ENCODE measurements around the gene SLC5A12.

SLC5A12 gene, protein sequence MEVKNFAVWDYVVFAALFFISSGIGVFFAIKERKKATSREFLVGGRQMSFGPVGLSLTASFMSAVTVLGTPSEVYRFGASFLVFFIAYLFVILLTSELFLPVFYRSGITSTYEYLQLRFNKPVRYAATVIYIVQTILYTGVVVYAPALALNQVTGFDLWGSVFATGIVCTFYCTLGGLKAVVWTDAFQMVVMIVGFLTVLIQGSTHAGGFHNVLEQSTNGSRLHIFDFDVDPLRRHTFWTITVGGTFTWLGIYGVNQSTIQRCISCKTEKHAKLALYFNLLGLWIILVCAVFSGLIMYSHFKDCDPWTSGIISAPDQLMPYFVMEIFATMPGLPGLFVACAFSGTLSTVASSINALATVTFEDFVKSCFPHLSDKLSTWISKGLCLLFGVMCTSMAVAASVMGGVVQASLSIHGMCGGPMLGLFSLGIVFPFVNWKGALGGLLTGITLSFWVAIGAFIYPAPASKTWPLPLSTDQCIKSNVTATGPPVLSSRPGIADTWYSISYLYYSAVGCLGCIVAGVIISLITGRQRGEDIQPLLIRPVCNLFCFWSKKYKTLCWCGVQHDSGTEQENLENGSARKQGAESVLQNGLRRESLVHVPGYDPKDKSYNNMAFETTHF

DNA sequence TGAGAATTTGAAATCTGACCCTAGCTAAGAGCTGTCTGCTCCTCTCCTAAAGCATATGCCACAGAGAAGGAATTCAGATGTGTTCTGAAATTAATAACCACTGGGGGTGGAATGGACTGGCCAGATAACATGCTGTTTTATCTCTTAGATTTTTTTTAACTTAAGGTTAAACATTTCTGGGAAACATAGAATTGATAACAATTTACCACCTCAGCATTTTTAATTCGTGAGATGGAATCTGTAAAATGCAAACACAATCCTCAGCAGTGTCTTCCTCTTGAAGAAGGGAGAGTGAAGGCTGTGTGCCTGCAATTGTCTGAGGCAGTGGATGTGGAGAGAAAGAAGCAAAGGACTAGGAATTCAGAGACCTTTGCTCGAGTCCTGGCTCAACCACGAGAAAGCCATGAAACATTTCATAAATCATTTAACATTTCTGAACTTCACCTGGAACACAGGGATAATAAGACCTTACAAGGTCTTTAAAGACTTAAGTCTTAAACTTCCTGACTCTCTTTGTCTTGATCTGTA is at the start of gene SLC5A12:
TSS of gene SLC5A12 (minus strand) at position 113 of the 528 bp plus-strand sequence. CDS start 346 bp downstream, outside the sequence.
- no peak for DNase-seq (ENCODE audit: low read depth)

DNA sequence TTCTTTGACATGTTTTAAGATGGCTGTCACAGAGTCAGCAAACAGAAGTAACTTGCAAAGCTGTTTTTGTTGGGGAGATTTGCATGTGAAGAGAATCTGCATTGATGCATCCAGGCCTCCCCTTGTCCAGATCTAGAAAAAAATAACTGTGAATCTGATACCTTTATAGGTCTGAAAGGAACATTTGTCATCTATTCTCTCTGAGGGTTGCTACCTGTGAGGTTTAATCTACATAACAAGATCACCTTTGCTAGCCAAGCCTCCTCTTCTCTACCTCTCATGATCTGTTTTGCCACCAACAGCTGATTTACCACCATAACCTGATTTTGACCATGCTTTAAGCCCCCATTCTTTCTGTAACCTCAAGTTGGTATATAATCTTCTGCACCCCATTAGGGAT is 47.2 kb upstream of the SLC5A12 start:
- no peak for DNase-seq (ENCODE audit: low read depth)

DNA sequence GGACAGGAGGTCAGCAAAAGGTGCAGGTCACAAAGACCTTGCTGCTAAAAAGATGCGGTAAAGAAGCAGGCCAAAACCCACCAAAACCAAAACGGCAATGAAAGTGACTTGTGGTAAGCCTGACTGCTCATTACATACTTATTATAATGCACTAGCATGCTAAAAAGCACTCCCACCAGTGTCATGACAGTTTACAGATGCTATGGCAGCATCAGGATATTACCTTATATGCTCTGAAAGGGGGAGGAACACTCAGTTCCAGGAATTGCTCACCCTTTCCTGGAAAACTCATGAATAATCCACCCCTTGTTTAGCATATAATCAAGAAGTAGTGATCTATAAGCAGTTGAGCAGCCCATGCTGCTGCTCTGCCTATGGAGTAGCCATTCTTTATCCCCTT is 45.2 kb upstream of the SLC5A12 start:
- no peak for DNase-seq (ENCODE audit: low read depth)

DNA sequence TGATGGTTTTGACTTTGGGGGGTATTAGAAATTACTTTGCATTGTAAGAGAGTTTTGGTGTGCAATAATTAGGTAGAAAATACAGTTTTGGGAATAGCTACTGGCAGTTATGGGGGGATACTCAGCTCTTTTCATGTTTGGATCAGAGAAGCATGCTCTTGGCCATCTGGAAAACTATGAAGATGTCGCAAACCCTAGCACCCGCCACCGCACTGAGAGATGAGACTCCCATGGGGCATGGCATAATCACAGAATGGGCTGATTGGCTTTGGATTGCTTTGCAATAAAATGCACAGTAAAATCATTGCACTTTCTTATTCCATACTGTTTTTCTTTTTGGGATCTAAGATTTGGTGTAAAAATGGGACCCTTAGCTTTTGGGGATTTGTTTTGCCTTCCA is 43.5 kb upstream of the SLC5A12 start:
- DNase-seq (ENCODE audit: low read depth), result no peak

DNA sequence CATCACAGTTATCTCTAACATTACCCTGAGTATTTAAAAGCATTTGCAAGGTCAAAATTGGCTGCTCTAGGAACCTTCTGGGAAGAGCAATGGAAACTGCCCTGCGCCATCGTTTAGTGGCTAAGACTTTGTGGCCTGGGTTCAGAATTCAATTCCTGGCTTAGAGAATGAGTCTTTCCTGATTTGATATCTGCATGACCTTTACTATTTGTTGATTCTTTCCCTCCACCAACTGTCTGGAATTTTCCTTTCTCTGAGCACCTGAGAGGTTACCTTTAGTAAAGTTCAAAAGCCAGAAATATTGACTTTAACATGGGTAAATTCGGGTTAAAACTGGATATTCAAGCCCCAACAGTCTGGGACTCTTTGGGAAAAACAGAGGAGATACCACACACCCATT is 43.0 kb upstream of the SLC5A12 start:
- no peak for DNase-seq (ENCODE audit: low read depth)

DNA sequence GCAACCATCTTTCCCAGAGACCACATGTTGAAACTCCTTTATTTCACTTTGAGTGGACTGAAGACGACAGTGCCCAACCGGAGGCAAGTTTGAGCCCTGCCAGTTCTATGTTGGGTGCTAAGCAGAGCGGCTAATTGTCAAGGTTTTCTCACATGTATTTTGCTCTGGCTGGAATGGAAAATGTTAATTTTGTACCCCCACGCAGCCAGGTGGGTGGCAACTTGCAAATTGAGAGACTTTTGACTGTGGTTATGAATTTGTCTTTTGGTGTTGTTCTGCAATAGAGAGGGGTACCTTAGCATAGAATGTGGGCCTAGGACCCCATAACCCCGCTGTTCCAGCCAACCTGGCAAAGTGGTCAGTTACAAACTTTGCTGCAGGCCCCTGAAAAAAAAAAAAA is 42.5 kb upstream of the SLC5A12 start:
- DNase-seq (ENCODE audit: low read depth), result no peak

DNA sequence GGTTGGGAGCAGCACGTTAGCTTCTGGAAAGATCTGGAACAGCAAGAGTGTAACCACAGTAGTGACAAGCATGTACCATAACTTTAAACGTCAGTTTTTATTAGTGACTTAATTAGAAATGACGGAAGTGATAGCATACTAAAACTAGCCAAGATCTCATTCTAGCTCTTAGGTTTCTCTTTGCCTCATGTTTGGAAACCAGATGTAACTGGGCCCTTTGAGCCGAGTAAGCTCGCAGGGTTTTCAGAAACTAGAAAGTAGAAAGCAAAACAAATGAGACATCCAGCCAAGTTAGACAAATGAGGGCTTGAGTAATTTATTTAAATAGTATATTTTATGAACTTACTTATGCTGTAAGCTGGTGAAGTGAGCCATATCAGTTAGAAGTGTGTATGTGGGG is 40.2 kb upstream of the SLC5A12 start:
- DNase-seq (ENCODE audit: low read depth), result no peak

DNA sequence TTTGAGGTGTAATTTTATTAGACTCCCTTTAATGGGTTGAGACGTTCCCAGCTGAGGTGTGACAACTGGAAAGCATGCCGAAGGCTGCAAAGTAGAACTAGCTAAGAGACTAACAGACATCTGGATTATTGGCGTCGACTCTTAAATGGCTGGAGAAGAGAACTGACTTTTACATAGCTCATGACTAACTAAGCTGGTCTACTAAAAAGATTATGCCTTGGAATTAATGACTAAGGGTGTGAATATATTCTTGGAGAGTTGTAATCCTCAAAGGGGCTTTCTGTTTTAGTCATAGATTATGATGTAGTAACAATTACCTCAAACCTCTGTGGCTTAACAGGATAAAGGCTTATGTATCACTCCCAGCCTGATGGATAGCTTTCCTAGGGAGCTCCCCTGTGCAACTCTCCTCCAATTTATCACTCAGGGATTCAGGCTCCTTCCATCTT is 39.5 kb upstream of the SLC5A12 start:
- DNase-seq (ENCODE audit: low read depth), result no peak

DNA sequence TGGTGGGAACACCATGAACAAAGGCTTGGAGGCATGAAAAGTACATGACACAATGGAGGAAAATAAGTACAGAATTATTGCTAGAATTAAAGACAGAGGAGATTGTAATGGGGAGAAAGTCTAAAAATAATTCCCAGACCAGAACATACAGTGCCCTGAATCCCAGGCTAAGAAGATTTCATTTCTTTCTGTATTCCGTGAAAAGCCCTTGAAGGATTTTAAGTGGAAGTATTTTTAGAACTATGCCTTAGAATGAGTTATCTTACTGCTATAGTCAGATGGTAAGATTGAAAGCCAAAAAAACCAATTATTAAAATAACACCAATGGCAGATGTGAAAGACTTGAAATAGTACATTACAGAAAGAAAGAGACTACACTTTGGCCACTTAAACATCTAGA is 36.1 kb upstream of the SLC5A12 start:
- DNase-seq (ENCODE audit: low read depth), result no peak

DNA sequence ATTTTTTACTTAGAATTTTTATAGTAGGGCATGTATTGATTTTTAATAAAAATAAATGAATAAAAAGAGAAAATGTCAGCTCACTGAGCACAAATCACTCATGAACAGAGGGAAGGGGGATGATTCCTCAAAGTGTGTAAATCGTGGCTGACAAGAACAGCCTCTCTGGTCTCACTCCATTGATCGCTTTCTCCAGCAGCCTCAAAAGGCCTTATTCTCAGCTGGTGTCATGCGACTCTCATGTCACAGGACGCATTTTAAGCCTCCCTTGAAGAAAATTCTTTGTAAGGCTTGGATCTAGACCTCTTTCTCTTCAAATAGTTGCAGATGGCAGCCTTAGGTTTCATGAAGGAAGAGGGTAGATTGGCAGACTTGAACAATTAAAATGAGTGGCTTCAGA is 33.9 kb upstream of the SLC5A12 start:
- DNase-seq (ENCODE audit: low read depth), result no peak

DNA sequence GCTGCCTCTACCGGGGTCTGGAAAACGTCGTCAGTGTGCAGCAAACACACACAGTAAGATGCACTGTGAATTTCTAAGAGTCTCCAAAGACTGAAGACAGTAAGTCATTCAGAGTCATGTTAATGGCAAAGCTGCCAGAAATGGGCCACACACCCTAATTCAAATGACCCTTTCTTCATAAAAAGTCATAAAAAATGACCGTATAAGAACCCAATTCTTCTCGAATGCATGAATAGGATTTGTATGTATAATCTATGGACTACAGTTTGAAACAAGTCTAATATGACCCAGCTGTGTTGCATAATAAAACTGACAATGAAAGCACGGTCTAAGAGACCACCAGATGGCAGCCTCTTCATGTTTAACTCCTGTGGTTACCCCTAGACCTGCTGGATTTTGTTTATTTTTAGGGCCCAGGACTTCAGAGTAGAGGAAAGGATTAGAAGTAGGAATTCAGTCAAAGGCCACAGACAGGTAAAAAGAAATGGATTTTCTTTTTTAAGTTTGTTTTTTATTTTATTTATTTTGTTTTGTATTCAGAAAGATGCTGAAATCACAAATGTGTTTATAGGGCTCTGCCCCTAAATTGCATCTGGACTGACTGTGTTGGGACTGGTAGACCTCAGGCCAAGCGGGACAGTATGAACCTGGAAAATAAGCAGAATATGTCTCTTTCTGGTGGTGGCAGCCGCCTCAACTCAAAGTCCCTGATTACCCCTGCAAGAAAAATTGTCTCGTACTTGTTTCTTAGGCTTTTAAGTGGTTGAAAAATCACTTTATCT is 32.1 kb upstream of the SLC5A12 start:
- no peak for DNase-seq (ENCODE audit: low read depth)

DNA sequence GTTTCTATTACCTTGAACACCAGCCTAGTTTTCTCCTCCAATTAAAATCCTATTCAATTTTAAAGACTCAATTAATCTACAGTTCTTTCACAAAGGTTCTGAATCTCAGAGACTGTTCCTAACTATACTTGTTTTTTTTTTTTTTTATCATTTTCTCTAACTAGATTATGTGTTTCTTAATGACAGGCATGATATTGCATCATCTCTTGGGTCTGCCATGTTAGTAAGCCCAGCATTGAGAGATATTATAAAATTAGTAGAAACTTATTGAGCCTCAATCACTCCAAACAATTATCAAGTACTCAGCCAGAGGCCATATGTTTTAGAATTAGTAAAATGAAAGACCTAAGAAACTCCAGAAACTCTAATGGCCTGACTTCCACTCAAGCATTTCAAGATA is 28.1 kb upstream of the SLC5A12 start:
- no peak for DNase-seq (ENCODE audit: low read depth)

DNA sequence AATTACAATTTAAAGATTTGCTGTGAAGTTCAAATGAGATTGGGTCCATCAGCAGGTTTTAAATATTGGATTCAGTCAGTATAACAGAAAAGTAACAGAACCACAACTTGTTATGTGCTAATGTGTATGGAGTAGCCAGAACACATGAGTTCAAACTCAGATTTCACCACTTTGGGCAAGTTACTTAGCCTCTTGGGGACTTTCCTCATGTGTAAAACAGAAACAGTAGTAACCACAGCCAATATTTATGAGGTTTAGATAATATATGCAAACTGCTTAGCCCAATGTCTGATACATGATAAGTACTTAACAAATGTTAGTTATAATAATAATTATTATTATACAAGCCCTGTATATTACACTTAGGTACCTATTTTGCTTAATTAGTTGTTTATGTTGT is 21.8 kb upstream of the SLC5A12 start:
- DNase-seq (ENCODE audit: low read depth), result no peak

DNA sequence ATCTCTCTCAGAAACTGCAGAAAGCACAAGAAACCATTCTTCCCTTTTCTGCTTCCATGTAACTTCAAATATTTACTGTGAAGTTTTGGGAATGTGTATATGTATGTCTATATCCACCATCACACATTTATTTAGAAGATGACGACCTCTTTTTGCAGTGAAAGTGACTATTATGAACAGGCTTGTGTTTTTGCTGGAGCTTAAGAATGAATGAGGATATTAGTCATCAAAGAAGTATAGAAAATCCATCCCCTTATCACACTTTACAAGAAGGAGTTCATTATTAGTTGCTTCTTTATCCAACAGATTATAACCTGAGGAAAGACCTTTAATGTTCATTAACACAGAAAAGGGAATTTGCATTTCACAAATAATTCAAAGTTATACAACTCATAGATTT is 21.1 kb upstream of the SLC5A12 start:
- no peak for DNase-seq (ENCODE audit: low read depth)

DNA sequence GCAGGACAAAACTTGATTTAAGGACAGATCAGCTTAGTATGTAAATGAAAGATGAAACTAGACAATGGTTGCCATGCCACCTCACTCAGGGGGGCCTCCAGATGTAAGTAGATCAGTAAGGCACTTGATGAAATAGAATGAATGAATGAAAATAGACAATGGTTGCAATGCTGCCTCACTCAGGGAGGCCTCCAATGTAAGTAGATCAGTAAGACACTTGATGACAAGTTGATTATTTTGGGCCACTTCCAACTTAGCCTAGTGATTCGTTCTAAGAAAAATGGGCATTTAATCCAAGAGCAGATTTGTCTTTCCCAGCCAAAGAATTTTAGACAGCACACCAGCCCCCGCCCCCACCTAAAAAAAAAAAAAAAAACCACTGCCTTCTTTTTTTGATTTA is 19.2 kb upstream of the SLC5A12 start:
- DNase-seq (ENCODE audit: low read depth), result no peak

DNA sequence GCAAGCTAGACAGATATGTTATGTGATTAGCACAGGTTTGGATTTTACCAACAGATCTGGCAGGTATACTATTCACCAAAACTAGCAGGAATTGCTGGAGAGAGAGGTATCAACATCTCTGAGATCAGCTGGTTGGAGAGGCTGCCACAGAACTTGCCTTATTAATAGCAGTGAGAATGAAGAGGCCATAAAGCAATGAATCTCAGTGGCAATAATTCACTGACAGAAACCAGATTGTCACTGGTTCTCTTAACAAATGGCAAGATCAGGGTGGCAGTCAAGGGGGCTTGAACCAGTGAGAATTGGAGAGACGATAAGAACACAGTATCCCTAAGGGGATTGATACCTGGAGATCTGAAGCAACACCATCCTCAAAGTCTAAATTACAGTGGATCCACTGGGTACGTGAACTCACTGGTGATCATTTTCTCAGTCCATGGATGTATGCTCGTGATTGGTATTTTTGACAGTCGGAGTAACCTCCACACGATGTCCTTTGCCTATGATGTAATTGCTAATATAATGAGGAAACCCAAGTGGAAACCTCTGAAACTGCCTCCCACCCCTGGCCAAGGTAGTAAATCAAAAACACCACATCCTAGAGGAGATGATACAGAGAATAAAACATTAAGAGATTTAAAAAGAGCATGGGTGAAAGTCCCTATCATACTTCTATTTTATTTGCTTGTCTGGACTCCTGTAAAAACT is 17.7 kb upstream of the SLC5A12 start:
- no peak for DNase-seq (ENCODE audit: low read depth)

DNA sequence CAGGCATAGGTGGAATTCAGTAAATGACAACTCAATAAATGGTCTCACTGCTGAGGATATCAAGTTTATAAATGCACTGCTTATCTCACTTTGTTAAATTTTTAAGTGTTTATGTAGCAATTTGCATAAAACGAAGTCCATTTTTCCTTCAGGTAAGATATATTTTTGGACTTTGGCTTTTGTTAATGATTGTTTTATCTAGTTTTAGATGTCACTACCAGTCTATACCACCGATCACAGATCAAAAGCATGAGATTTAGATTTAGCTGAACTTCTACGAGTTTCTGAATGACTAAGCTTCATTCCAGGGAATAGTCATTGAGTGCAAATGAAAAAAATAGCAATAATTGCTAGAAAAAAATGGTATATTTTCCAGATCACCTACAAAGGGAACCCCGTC is 12.8 kb upstream of the SLC5A12 start:
- DNase-seq (ENCODE audit: low read depth), result no peak

DNA sequence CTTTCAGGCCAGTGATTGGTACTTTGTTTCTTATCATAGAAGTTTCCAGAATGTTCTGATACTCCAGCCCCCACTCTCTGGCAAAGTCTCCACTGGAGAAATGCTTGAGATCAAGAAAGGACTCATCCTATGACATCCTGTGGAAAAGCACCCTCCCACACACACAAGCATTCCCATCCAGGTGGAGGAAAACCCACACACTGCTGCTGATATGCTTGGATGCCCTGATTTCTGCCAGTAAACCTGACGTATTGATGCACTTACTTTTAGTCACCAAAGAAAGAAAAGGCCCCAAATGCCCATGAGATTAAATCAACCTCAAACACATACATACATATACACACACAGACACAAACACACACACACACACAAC is 9.2 kb upstream of the SLC5A12 start:
- no peak for DNase-seq (ENCODE audit: low read depth)

DNA sequence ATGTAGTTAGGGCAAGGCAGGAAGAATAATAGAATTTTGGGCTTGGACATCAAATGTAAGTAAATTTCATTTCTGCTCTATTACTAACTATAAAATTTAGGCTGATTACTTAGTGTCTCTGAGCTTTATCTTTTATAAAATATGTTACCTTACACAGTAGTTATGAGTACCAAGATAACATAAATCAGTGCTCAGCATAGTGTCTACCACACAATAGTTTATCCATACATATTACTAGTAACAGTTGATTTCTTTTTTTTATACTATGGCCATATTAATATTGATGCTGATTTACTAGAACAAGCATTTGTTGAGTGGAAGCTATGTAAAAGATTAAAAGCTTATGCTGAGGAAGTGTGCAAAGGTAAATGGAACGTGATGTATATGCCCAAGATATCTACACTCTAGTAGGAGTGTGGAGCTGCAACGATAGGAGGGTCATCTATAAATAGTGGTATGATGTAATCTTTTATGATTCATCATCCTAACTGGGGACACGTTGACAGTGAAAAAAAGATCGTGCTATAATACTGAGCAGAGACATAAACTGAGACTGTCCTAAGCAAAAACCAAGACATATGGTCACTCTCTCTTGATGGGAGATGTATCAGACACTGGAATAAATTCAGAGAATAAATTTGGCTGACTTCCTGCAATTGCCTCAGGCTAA is 8.7 kb upstream of the SLC5A12 start:
- DNase-seq (ENCODE audit: low read depth), result no peak

DNA sequence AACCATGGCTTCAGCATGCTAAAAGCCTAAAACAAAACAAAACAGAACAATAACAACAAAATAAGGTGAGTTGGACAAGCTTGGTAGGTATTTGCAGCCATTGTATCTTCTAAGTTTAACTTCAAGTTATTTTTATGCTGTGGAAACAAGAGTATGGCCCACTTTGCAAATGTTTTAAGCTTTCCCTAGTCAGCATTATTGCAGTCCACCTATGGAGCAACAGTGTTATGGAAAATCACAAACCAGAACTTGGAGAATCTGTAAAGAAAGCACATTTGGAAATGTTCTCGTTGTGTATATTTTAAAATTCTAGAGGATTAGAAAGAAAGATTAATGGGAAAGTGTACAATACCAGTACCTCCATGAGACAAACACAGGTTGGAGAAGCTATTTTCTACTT is 7.4 kb upstream of the SLC5A12 start:
- DNase-seq (ENCODE audit: low read depth), result no peak

DNA sequence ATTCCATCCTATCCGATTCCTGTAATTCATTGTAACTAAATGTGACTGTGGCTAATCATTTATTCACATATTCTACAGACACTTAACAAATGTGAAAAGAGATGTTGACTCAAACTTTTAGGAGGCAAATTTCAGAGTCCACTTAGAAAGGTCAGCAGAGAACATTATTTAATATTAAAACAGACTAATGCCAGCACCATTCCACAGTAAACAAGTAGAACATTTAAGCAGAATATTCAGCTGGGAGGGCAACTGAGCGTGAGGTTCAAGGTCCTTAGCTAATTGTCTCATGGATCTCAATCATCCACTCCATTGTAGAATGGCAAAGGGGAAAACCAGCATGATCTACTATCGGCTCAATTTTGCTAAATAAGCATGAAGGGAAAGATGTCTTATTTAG is 5.1 kb upstream of the SLC5A12 start:
- no peak for DNase-seq (ENCODE audit: low read depth)

DNA sequence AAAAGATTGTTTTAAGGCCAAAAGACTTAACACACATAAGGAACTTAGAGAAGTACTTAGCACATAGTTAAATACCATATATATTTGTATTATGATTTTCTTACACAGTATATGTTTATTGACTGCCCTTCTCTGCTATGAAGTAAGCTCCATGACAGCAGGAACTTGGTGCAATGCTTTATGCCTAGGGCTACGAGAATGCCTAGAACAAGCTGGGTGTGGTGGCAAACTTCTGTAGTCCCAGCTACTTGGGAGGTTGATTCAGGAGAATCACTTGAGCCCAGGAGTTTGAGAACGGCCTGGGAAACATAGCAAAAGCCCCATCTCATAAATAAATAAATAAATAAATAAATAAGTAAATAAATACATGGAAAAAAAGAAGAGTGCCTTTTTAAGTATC is 1.9 kb downstream of the SLC5A12 start:
- no peak for DNase-seq (ENCODE audit: low read depth)

Data from activated T-helper 1 cell treated with Interleukin-2 at 50 U/mL for 16 hours (primary cell).